Smooth muscle cell (in vitro differentiated cells): Measurements from ENCODE around the gene CISD3. TPM values are rescaled to one million over a fixed set of nuclear protein-coding genes. Genes with fewer than 3 reads are reported as not detected.

Experiments used
- DNase-seq: peaks from one replicate; lab custom pipeline; 2025; ENCODE audit not compliant: unreplicated experiment; lab: John Stamatoyannopoulos, UW
- H2AFZ ChIP-seq: fragments of 200-600 bp; sonication (generic); 2 replicates; pipeline ENCODE4 v1.6.0; 2016; ENCODE audit warnings: antibody characterized with exemption, low read depth, mild to moderate bottlenecking
- H3F3A ChIP-seq: fragments of 200-600 bp; sonication (generic); 2 replicates; pipeline ENCODE4 v1.6.0; 2017; ENCODE audit warnings: antibody characterized with exemption, low read depth
- H3K27ac ChIP-seq: fragments of 200-600 bp; sonication (generic); 2 replicates; pipeline ENCODE4 v1.5.1; 2016; ENCODE audit warnings: low read depth, mild to moderate bottlenecking
- H3K27me3 ChIP-seq: fragments of 200-600 bp; sonication (generic); 2 replicates; pipeline ENCODE4 v1.6.1; 2016; ENCODE audit warnings: low read depth, mild to moderate bottlenecking
- H3K36me3 ChIP-seq: fragments of 200-600 bp; sonication (generic); 2 replicates; pipeline ENCODE4 v1.5.1; 2016; ENCODE audit warnings: low read depth
- H3K4me1 ChIP-seq: fragments of 200-600 bp; sonication (generic); 2 replicates; pipeline ENCODE4 v1.5.1; 2016; ENCODE audit warnings: low read depth
- H3K4me2 ChIP-seq: fragments of 200-600 bp; sonication (generic); 2 replicates; pipeline ENCODE4 v1.6.0; 2016; ENCODE audit warnings: mild to moderate bottlenecking
- H3K4me3 ChIP-seq: fragments of 200-600 bp; sonication (generic); 2 replicates; pipeline ENCODE4 v1.5.1; 2016; ENCODE audit warnings: mild to moderate bottlenecking
- H3K79me2 ChIP-seq: fragments of 200-600 bp; sonication (generic); 2 replicates; pipeline ENCODE4 v1.6.0; 2016; ENCODE audit warnings: low read depth, mild to moderate bottlenecking
- H3K9ac ChIP-seq: fragments of 200-600 bp; sonication (generic); 2 replicates; pipeline ENCODE4 v1.6.0; 2016; ENCODE audit warnings: low read depth
- H3K9me3 ChIP-seq: fragments of 200-600 bp; sonication (generic); replicated peaks from 2 replicates; pipeline ENCODE4 v1.5.1; 2016; ENCODE audit warnings: low read depth
- H4K20me1 ChIP-seq: fragments of 200-600 bp; sonication (generic); 2 replicates; pipeline ENCODE4 v1.6.0; 2016; ENCODE audit warnings: low read depth
- WGBS: methylation state at CpG from one replicate; pipeline ENCODE4 v1.1.7; 2016; ENCODE audit warnings: low lambda C conversion rate; 5-methylcytosine and 5-hydroxymethylcytosine counted together
- polyA plus RNA-seq: library from polyadenylated mRNA; unstranded; fragments of >200 nt; fragmentation: Nextera tagmentation; extraction: Ambion mirVana; gene quantifications from 2 replicates; pipeline ENCODE4 v1.2.1, GENCODE V29; 2016
- total RNA-seq: library from RNA; depleted of rRNA; stranded (reverse); fragments of >200 nt; gene quantifications from 2 replicates; pipeline ENCODE4 v1.2.3, GENCODE V29; 2014
- TF ChIP-seq, protein P1 (sequence below): fragments of 200-600 bp; sonication (generic); IDR thresholded peaks from 2 replicates; pipeline ENCODE4 v1.5.1; 2017; ENCODE audit warnings: borderline replicate concordance, mild to moderate bottlenecking, antibody characterized with exemption; ENCODE audit not compliant: insufficient read depth, poor library complexity, severe bottlenecking

The CISD3 gene
- total and polyA plus RNA-seq, 2 experiments from 2014 or later, result 1.3 to 15.1 TPM

DNA sequence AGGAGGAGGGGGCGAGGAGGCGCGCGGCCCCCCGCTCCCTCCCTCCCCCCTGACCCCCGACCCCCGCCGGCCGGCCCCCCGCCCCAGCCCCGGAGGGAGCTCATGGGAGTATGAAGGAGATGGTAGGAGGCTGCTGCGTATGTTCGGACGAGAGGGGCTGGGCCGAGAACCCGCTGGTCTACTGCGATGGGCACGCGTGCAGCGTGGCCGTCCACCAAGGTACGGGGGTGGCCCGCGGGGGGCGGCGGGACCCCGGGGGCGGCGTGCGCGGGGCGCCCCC lies 24.7 kb upstream of the CISD3 start:
- Histone ChIP-seq H3F3A (peaks cover 13% of the 10 kb centered on the region), H3K9me3 (no peaks in the 10 kb centered on the region), H3K4me3 (peak overlapping the region; percentile 98), H2AFZ (no peak overlapping the region), H4K20me1 (peaks cover 22% of the 10 kb centered on the region), H3K79me2 (no peaks in the 10 kb centered on the region), H3K4me2 (peak overlapping the region; percentile 99), H3K27me3 (no peaks in the 10 kb centered on the region), H3K4me1 (peaks cover 12% of the 10 kb centered on the region), H3K9ac (no peak overlapping the region), H3K27ac (no peak overlapping the region), H3K36me3 (no peaks in the 10 kb centered on the region)
- TF ChIP-seq, protein P1, sequence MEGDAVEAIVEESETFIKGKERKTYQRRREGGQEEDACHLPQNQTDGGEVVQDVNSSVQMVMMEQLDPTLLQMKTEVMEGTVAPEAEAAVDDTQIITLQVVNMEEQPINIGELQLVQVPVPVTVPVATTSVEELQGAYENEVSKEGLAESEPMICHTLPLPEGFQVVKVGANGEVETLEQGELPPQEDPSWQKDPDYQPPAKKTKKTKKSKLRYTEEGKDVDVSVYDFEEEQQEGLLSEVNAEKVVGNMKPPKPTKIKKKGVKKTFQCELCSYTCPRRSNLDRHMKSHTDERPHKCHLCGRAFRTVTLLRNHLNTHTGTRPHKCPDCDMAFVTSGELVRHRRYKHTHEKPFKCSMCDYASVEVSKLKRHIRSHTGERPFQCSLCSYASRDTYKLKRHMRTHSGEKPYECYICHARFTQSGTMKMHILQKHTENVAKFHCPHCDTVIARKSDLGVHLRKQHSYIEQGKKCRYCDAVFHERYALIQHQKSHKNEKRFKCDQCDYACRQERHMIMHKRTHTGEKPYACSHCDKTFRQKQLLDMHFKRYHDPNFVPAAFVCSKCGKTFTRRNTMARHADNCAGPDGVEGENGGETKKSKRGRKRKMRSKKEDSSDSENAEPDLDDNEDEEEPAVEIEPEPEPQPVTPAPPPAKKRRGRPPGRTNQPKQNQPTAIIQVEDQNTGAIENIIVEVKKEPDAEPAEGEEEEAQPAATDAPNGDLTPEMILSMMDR, result no peak
- no peak for DNase-seq
- no CpG with 5 or more reads among the region's 32 CpGs for WGBS

DNA sequence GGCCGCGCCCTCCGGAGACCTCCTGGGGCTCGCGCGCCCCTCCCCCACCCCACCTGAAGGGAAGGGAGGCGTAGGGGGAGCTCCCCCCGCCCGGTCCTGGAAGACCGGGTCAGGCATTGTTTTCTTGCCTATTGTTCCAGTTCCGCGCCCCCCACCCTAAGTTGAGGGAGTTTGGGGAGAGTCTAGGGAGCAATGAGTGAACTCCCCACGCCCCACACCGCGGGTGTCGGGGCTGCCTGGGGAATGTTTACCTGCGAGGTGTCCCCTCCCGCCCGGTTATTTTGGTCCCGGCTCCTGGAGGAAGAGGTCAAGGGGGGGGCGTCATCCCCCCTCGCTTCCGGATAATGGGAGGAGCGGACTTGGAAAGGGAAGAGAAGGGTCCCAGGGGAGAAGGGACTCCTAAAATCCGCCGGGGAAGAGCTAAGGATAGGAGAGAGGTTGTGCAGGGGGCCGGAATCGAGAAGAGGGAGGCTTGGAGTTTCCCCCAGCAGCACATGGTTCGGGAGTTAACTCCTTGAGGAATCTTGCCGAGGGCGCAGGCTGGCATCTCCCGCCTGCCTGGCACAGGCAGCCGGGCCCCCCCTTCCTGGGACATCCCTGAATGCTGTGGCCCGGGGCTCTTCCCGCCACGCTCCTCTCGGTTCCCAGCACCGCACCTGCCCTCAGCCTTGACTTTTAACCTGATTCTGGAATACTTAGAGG lies 24.2 kb upstream of the CISD3 start:
- Histone ChIP-seq H3K27ac (no peak overlapping the region), H3K36me3 (no peaks in the 10 kb centered on the region), H3K9me3 (no peaks in the 10 kb centered on the region), H3K4me3 (peak overlapping the region; percentile 98), H3K9ac (no peak overlapping the region), H4K20me1 (peaks cover 22% of the 10 kb centered on the region), H3K79me2 (no peaks in the 10 kb centered on the region), H2AFZ (peak overlapping the region; percentile 75), H3K27me3 (no peaks in the 10 kb centered on the region), H3K4me1 (peaks cover 12% of the 10 kb centered on the region), H3F3A (peaks cover 13% of the 10 kb centered on the region), H3K4me2 (peak overlapping the region; percentile 99)
- WGBS, result 1% methylated on average over 31 of the region's 38 CpGs
- DNase-seq, result no peak
- TF ChIP-seq, protein P1, result no peak

DNA sequence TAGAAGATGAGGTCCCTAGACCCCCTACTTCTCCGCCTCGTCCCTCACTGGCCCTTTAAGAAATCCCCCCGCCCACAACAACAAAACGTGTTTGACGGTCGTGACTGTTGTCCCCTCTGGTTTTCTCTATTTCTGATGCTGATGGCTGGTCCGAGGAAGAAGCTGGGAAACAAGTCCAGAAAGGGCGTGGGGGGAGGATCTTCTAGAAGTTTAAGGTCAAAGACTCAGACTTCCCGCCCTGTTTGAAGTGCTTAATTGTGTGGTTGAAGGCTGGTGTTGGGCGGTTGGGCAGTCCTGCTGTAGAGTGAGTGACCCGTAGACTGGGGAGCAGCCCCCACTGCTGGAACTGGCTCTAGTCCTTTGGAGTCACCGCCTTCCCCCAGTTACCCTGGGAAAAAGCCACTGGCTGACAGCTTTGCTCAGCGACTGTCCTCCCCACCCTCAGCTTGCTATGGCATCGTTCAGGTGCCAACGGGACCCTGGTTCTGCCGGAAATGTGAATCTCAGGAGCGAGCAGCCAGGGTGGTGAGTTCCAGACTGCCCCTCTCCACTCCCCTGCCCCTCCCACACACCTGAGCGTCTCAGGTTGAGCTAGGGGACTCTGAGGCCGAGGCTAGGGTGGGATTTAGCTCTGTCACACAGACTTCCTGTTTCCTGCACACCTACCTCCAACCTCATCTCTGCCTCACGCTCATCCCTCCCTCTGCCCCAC lies 23.5 kb upstream of the CISD3 start:
- Histone ChIP-seq H3K79me2 (no peaks in the 10 kb centered on the region), H3K27ac (no peak overlapping the region), H3K9ac (no peak overlapping the region), H3F3A (peaks cover 10% of the 10 kb centered on the region), H3K4me1 (peaks cover 12% of the 10 kb centered on the region), H4K20me1 (peaks cover 22% of the 10 kb centered on the region), H3K27me3 (no peaks in the 10 kb centered on the region), H3K36me3 (no peaks in the 10 kb centered on the region), H3K4me3 (peak overlapping the region; percentile 98), H3K9me3 (no peaks in the 10 kb centered on the region), H2AFZ (no peak overlapping the region), H3K4me2 (peak overlapping the region; percentile 99)
- TF ChIP-seq, protein P1, result no peak
- WGBS, result 16% methylated on average over 20 of the region's 20 CpGs
- DNase-seq, result no peak
